HEK293T (cell line): ENCODE measurements around the gene NDUFB7.

Experiments used
- ARNT ChIP-seq: fragments of 450-650 bp; IDR thresholded peaks from 2 replicates; pipeline ENCODE4 v1.6.1; 2017; ENCODE audit warnings: mild to moderate bottlenecking
- BHLHE40 ChIP-seq: fragments of 450-650 bp; IDR thresholded peaks from 2 replicates; pipeline ENCODE4 v1.6.1; 2016; ENCODE audit warnings: mild to moderate bottlenecking, moderate library complexity, borderline replicate concordance
- CTBP1 ChIP-seq: fragments of 450-650 bp; IDR thresholded peaks from 2 replicates; pipeline ENCODE4 v1.6.1; 2016; ENCODE audit warnings: borderline replicate concordance
- ELF4 ChIP-seq: fragments of 450-650 bp; IDR thresholded peaks from 2 replicates; pipeline ENCODE4 v1.6.1; 2017; ENCODE audit warnings: antibody characterized with exemption
- FOXA1 ChIP-seq: fragments of 450-650 bp; IDR thresholded peaks from 2 replicates; pipeline ENCODE4 v1.6.1; 2016; ENCODE audit warnings: mild to moderate bottlenecking
- FOXK2 ChIP-seq: fragments of 450-650 bp; IDR thresholded peaks from 2 replicates; pipeline ENCODE4 v1.6.1; 2016; ENCODE audit warnings: mild to moderate bottlenecking
- FOXM1 ChIP-seq: fragments of 450-650 bp; IDR thresholded peaks from 2 replicates; pipeline ENCODE4 v1.6.1; 2017; ENCODE audit warnings: mild to moderate bottlenecking, borderline replicate concordance
- NFRKB ChIP-seq: fragments of 450-650 bp; IDR thresholded peaks from 2 replicates; pipeline ENCODE4 v1.6.1; 2016; ENCODE audit warnings: mild to moderate bottlenecking, moderate library complexity
- SP1 ChIP-seq: fragments of 450-650 bp; IDR thresholded peaks from 2 replicates; pipeline ENCODE4 v1.6.1; 2017

GRCh38 chr19:14536926-14537692, 34.8 kb downstream of the NDUFB7 start:
- no peak for TF ChIP-seq ARNT
- TF ChIP-seq SP1: no peak
- TF ChIP-seq FOXA1: no peak
- no peak for TF ChIP-seq FOXM1
- TF ChIP-seq FOXK2: no peak
- no peak for TF ChIP-seq BHLHE40
- no peak for TF ChIP-seq NFRKB
- TF ChIP-seq CTBP1: no peak
- no peak for TF ChIP-seq ELF4
